Nephron progenitor cell (in vitro differentiated cells): Measurements from ENCODE around the gene PGAM1.
A peak's percentile ranks its signal among the peaks of the same experiment; 100 is the strongest.

Source experiments
- DNase-seq: peaks from one replicate; pipeline ENCODE4 v3.0.0; 2021
- H3K27ac Mint-ChIP-seq: 2 replicates; pipeline ENCODE4 v1.8.0; 2021; ENCODE audit warnings: mild to moderate bottlenecking, moderate library complexity, mixed read lengths
- H3K27me3 Mint-ChIP-seq: 2 replicates; pipeline ENCODE4 v1.8.0; 2021; ENCODE audit warnings: mild to moderate bottlenecking, low read depth, mixed read lengths; ENCODE audit not compliant: poor library complexity
- H3K36me3 Mint-ChIP-seq: 2 replicates; pipeline ENCODE4 v1.8.0; 2021; ENCODE audit warnings: low read depth, mixed read lengths
- H3K4me1 Mint-ChIP-seq: 2 replicates; pipeline ENCODE4 v1.8.0; 2021; ENCODE audit warnings: mixed read lengths
- H3K4me3 Mint-ChIP-seq: 2 replicates; pipeline ENCODE4 v1.8.0; 2021; ENCODE audit warnings: mild to moderate bottlenecking, moderate library complexity, mixed read lengths
- H3K9me3 Mint-ChIP-seq: 2 replicates; pipeline ENCODE4 v1.8.0; 2021; ENCODE audit warnings: mild to moderate bottlenecking, moderate library complexity, mixed read lengths
- TF ChIP-seq, protein P1 (sequence below): fragments of 200-600 bp; sonication (generic); IDR thresholded peaks from 2 replicates; pipeline ENCODE4 v1.5.0; 2021; ENCODE audit warnings: antibody characterized with exemption

Gene PGAM1

DNA sequence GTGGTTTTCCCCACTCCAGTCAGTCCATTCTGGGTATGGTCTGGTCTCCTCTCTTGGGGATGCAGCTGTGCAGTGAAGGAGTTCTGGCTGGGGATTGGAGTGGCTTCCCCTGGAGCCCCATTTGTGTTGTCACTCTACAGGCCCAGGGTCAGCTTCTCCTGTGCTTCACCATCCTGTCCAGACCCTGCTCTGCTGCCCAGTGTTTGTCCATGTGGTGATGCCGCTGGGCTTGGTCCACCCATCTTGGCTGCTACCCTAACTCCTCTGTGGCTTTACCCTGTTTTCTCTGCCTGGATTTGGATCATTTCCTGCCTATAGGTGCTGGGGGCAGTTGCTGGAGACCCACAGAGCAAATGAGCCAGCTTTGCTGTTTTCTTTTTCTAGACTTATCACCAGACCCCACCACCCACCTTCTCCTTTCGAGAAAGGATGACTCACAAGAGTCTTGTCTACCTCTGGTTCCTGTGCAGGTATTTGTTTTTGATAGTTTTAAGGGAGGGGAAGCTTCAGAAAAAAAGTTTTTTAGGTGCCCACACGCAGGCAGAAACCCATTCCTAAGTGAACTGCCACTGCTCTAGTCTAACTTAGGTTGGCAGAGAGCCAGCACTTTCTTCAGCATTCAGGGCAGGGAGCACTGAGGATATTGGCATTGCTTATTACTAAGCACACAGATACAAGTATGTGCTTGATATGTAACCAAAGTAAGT, 28.5 kb downstream of the PGAM1 start:
- Mint-ChIP-seq H3K27me3 (peaks cover 6% of the 10 kb centered on the region), H3K4me1 (peaks cover 10% of the 10 kb centered on the region), H3K4me3 (no peak overlapping the region), H3K36me3 (peaks cover 64% of the 10 kb centered on the region), H3K9me3 (no peaks in the 10 kb centered on the region), H3K27ac (peak overlapping the region; percentile 73)
- no peak for DNase-seq
- TF ChIP-seq, protein P1, sequence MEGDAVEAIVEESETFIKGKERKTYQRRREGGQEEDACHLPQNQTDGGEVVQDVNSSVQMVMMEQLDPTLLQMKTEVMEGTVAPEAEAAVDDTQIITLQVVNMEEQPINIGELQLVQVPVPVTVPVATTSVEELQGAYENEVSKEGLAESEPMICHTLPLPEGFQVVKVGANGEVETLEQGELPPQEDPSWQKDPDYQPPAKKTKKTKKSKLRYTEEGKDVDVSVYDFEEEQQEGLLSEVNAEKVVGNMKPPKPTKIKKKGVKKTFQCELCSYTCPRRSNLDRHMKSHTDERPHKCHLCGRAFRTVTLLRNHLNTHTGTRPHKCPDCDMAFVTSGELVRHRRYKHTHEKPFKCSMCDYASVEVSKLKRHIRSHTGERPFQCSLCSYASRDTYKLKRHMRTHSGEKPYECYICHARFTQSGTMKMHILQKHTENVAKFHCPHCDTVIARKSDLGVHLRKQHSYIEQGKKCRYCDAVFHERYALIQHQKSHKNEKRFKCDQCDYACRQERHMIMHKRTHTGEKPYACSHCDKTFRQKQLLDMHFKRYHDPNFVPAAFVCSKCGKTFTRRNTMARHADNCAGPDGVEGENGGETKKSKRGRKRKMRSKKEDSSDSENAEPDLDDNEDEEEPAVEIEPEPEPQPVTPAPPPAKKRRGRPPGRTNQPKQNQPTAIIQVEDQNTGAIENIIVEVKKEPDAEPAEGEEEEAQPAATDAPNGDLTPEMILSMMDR: no peak

DNA sequence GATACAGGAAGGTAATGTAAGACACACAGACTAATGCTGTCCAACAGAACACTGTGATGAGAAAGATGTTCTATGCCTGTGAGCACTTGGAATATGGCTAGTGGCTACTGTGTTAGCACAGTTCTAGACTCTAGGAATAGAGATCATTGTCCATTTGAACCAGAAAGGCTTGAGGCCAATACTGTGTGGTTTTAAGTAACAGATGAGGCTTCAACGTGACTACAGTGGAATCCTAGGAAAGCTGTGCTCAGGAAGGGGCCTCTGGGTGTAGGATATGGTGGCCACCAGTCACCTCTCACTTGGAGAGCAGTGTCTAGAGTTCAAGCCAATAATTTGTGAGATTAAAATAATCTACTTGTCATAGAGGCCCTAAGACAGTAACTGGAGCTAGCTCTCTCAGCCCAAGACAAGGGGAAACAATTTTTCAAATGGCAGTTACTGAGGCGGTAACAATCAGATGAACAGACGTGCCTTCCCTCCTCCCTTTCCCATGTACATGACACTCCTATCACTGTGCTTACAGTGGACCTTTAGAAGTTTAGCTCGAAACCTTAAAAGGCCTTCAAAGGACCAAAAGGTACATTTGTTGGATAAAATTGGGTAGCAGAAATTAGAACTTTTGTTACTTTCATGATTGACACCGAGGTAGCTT, 30.2 kb downstream of the PGAM1 start:
- TF ChIP-seq, protein P1: no peak
- Mint-ChIP-seq H3K4me1 (peaks cover 11% of the 10 kb centered on the region), H3K36me3 (peaks cover 68% of the 10 kb centered on the region), H3K27me3 (peaks cover 6% of the 10 kb centered on the region), H3K9me3 (no peaks in the 10 kb centered on the region), H3K27ac (peak overlapping the region; percentile 57), H3K4me3 (no peak overlapping the region)
- DNase-seq: no peak

DNA sequence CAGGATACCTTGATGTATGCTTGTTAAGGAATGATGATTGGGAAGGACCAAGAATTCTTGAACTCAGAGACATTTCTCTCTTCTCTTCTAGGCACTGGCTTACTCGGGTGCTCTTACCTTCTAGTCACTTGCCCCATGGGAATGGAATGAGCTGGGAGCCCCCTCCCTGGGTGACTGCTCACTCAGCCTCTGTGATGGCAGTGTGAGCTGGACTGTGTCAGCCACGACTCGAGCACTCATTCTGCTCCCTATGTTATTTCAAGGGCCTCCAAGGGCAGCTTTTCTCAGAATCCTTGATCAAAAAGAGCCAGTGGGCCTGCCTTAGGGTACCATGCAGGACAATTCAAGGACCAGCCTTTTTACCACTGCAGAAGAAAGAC, 30.7 kb downstream of the PGAM1 start:
- Mint-ChIP-seq H3K9me3 (no peaks in the 10 kb centered on the region), H3K36me3 (peaks cover 71% of the 10 kb centered on the region), H3K27ac (peak overlapping the region; percentile 57), H3K4me1 (peaks cover 11% of the 10 kb centered on the region), H3K4me3 (no peak overlapping the region), H3K27me3 (peaks cover 6% of the 10 kb centered on the region)
- TF ChIP-seq, protein P1: no peak
- DNase-seq: no peak

DNA sequence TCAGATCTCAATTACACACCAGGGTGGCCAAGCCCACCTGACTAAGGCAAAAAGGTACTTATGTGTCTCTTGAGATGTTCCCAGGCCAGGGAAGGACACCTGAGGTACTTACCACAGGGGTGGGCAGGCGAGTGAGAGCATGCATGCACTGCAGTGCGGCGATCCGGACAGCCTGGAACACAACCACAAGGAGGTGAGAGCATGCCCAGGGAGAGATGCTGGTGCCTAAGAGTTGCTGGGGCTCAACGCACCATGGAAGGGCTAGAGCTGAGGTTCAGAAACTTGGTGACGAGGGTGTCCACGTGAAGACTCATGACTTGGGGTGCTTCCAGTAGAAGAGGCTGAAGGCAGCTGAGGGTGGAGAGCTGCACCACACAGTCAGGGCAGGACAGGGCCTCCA, 33.1 kb downstream of the PGAM1 start:
- Mint-ChIP-seq H3K27me3 (peaks cover 6% of the 10 kb centered on the region), H3K4me1 (peaks cover 11% of the 10 kb centered on the region), H3K4me3 (no peak overlapping the region), H3K36me3 (peaks cover 65% of the 10 kb centered on the region), H3K27ac (peak overlapping the region; percentile 93), H3K9me3 (no peaks in the 10 kb centered on the region)
- TF ChIP-seq, protein P1: no peak
- no peak for DNase-seq

DNA sequence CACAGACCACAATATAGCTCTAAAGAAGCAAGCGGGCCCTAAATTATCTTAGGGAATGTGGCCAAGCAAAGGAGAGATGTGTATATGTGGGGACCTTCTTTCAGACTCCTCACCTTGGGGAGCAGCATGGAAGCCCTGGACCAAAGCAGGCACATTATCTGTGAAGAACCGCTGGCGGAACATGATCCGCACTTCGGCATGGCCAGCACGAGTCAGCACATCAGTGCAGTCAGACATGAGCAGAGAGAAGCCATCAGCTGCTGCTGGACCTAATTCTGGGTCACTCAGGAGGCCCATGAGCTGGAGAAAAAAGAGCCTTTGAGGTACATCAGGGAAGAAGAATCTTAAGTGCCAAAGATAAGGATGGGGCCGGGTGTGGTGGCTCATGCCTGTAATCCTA, 33.9 kb downstream of the PGAM1 start:
- no peak overlapping the region for H3K4me3 Mint-ChIP-seq
- no peak for DNase-seq
- H3K27ac Mint-ChIP-seq: peak overlapping the region; percentile 93
- H3K9me3 Mint-ChIP-seq: no peaks in the 10 kb centered on the region
- peaks cover 11% of the 10 kb centered on the region for H3K4me1 Mint-ChIP-seq
- H3K27me3 Mint-ChIP-seq: peaks cover 6% of the 10 kb centered on the region
- H3K36me3 Mint-ChIP-seq: peaks cover 65% of the 10 kb centered on the region
- TF ChIP-seq, protein P1: no peak

DNA sequence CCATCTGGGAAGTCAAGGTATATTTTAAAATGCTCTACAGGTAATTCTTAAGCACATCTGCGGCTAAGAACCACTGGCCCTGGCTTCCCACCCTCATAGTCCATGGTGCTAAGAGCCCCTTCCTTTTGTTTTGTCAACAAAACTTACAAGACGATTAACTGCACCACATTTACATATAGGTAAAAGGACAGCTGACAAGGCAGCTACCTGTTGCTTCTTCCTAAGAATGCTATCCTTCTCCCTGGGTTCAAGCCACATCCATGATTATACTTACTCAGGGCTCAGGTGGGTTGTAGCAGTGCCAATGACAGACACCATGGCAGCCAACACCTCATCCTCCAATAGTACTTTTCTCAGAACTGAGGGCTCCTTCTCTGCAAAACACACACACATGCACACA, 36.3 kb downstream of the PGAM1 start:
- Mint-ChIP-seq H3K27ac (no peak overlapping the region), H3K4me3 (no peak overlapping the region), H3K9me3 (no peaks in the 10 kb centered on the region), H3K36me3 (peaks cover 57% of the 10 kb centered on the region), H3K4me1 (peaks cover 11% of the 10 kb centered on the region), H3K27me3 (peaks cover 6% of the 10 kb centered on the region)
- DNase-seq: no peak
- TF ChIP-seq, protein P1: no peak
